Esophagus squamous epithelium (tissue), 4 donors: Measurements from ENCODE around the gene CTTNBP2NL.

Source experiments
- POLR2A ChIP-seq, 4 donors: fragments of 450-650 bp; IDR thresholded peaks; one replicate each; pipeline ENCODE4 v1.6.1; 2017; ENCODE audit warnings: antibody characterized with exemption in 4 of 4, mild to moderate bottlenecking in 4 of 4, moderate library complexity in 3 of 4
- TF ChIP-seq, protein P1 (sequence below), 6 experiments: fragments of 450-650 bp in 4 of 6; fragments of 200-600 bp in 2 of 6; sonication (generic) in 2 of 6; IDR thresholded peaks; one replicate each; pipeline ENCODE4 v1.5.1; 2016 to 2019; ENCODE audit warnings: antibody characterized with exemption in 6 of 6, mild to moderate bottlenecking in 4 of 6, moderate library complexity in 4 of 6

- TF ChIP-seq, protein P1, sequence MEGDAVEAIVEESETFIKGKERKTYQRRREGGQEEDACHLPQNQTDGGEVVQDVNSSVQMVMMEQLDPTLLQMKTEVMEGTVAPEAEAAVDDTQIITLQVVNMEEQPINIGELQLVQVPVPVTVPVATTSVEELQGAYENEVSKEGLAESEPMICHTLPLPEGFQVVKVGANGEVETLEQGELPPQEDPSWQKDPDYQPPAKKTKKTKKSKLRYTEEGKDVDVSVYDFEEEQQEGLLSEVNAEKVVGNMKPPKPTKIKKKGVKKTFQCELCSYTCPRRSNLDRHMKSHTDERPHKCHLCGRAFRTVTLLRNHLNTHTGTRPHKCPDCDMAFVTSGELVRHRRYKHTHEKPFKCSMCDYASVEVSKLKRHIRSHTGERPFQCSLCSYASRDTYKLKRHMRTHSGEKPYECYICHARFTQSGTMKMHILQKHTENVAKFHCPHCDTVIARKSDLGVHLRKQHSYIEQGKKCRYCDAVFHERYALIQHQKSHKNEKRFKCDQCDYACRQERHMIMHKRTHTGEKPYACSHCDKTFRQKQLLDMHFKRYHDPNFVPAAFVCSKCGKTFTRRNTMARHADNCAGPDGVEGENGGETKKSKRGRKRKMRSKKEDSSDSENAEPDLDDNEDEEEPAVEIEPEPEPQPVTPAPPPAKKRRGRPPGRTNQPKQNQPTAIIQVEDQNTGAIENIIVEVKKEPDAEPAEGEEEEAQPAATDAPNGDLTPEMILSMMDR (IDR thresholded peaks at IDR 0.05): no peak
- no peak for TF ChIP-seq POLR2A (IDR thresholded peaks at IDR 0.05)
Measured at GRCh38 chr1:112462953-112463279, 66.9 kb downstream of the CTTNBP2NL start.
